ENCODE measurements around the gene ASTN2.

ASTN2 gene

DNA sequence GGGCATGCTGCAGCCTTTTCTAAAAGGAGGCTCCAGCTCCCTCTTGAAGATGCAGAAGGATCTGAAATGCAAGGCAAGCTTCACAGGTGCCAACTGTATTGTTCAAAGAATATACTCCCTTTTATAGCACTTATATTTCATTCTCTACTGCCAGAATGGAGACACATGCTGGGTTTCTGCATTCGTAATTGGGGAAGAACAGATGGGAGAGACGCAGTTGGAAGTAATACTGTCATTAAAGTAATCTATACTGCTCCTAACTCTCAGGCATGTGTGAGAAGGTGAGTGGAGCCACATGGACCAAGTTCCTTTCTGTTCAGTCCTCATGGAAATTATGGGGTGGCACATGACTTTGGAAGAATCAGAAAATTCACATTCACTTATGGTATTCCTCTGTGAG lies 501.3 kb downstream of the ASTN2 start:
- TF ChIP-seq CTCF (conservative IDR thresholded peaks at IDR 0.05; ENCODE audit: low read depth, low read length): no peak
- no peak overlapping the region for H3K4me3 ChIP-seq (ENCODE audit: low read length)
- no peak for DNase-seq (ENCODE audit: low read depth)

DNA sequence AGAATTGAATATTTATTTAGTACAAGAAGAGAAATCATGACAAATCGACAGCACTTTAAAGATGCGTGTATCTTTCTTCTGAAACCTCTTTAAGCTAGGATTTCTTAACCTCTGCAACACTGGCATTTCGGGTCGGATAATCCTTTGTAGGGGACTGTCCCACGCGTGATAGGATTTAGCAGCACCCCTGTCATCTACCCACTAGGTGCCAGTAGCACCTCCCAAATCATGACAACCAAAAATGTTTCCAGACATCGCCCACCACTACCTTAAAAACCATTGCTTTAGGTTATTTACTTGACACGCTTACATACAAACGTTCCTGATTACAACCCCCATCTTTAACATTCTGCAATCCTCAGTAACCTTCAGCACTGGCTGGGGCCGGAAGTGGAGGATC lies 504.7 kb downstream of the ASTN2 start:
- no peak for TF ChIP-seq CTCF (conservative IDR thresholded peaks at IDR 0.05; ENCODE audit: low read depth, low read length)
- no peak for DNase-seq (ENCODE audit: low read depth)
- no peak overlapping the region for H3K4me3 ChIP-seq (ENCODE audit: low read length)

DNA sequence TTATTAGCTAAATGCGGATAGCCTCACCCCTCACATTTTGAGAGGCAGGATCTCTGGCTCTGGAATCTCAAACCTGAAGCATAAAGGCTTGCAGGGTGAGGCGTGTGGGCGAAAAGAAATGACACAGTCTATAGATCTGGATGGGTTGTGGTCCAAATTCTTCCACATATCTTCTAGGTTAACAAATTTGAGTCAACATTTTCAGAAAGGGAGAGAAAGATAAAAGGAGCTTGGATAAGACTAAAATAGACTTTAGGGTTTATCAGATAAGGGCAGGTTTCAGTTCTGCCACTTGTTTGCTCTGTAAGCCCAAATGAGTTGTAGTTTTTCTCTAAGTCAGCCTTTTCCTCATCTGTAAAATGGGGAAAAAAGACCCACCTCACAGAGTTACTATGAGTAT lies 506.9 kb downstream of the ASTN2 start:
- H3K4me3 ChIP-seq (ENCODE audit: low read length): no peak overlapping the region
- no peak for TF ChIP-seq CTCF (conservative IDR thresholded peaks at IDR 0.05; ENCODE audit: low read depth, low read length)

DNA sequence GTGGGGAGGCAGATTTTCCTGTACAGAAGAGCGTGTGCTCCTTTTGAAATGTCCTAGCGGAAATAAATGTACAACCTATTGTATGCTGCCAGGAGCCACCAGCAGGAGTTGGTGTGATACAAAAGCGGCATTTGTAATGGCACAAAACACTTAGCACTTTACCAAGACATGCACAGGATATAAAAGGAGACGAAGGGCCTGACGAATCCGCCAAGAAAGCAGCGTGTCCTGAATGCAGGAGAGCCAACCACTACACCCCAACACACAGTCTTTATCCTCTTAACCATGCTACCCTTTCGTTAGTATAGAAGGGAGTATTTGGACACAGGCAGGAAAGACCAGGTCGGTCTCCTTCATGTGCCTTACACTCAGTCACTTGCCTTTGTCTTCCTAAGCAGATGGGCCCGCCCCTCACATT lies 509.7 kb downstream of the ASTN2 start:
- no peak overlapping the region for H3K4me3 ChIP-seq (ENCODE audit: low read length)
- DNase-seq (ENCODE audit: low read depth): no peak
- no peak for TF ChIP-seq CTCF (conservative IDR thresholded peaks at IDR 0.05; ENCODE audit: low read depth, low read length)

More for the DNA sequence above, 506.9 kb downstream of the ASTN2 start:
- no peak for DNase-seq (ENCODE audit: low read depth)

DNA sequence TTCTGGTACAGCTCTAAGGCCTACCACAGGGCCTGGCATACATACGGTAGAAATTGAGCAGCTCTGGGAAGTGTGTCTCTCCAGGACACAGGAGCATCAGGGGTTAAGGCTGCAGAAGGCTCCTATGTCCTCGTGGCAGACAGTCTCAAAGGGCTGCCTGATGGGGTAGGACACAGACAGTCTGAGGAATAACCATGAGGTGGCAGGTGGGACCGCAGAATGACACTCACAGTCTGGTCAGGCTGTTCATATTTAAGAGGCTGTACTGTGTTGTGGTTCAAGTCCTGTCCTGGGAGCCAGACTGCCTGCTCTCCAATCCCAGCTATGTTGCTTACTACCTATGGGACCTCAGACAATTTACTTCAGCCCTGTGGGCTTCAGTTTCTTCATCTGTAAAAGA lies 510.7 kb downstream of the ASTN2 start:
- no peak overlapping the region for H3K4me3 ChIP-seq (ENCODE audit: low read length)
- no peak for TF ChIP-seq CTCF (conservative IDR thresholded peaks at IDR 0.05; ENCODE audit: low read depth, low read length)
- no peak for DNase-seq (ENCODE audit: low read depth)

DNA sequence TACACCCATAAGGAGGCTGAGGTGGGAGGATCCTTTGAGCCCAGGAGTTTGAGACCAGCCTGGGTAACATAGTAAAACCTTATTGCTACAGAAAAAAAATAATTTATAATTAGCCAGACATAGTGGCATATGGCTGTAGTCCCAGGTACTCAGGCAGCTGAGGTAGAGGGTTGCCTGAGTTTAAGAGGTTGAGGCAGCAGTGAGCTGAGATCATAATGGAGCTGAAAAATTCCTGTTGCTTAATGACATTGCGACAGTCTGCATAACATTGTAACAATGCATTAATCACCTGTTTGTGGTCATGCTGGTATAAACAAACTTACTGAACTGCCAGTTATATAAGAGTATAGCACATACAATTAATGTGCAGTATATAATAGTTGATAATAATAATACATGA lies 513.6 kb downstream of the ASTN2 start:
- no peak overlapping the region for H3K4me3 ChIP-seq (ENCODE audit: low read length)
- TF ChIP-seq CTCF (conservative IDR thresholded peaks at IDR 0.05; ENCODE audit: low read depth, low read length): no peak
- DNase-seq (ENCODE audit: low read depth): no peak

DNA sequence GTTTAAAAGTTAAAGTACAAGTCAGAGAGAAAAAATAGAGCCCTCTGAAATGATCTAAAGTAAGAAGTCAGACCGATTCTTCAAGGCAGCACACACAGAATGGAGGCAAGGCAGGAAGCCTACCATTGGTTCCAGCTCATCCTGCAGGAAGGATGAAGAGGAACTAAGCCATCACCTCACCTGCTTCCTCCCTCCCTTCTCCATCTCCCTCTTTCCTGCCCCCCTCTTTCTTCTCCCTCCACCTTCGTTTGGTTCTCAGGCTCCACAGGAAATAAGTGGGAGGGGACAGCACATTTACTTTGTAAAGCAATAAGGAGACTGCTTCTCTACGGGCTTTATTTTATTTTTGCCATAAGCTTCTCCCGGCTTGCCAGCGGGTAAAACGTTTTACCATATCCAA lies 514.3 kb downstream of the ASTN2 start:
- H3K4me3 ChIP-seq (ENCODE audit: low read length): no peak overlapping the region
- no peak for TF ChIP-seq CTCF (conservative IDR thresholded peaks at IDR 0.05; ENCODE audit: low read depth, low read length)
- DNase-seq (ENCODE audit: low read depth): no peak

Data from retinal pigment epithelial cell (primary cell).